ENCODE data around the gene GTPBP4. TPM values are rescaled to one million over a fixed set of nuclear protein-coding genes. Genes with fewer than 3 reads are reported as not detected.

Gene GTPBP4
- total RNA-seq, 1 experiment from 2014 or later = 163 TPM

GRCh38 chr10:971150-971542, 17.1 kb upstream of the GTPBP4 start:
- Histone ChIP-seq H3K9me3 (ENCODE audit: low read depth, low read length, poor library complexity, severe bottlenecking) (no peaks in the 10 kb centered on the region), H3K36me3 (ENCODE audit: insufficient read depth, low read length, poor library complexity, severe bottlenecking) (no peaks in the 10 kb centered on the region), H3K4me3 (ENCODE audit: low read depth, low read length, poor library complexity, severe bottlenecking) (no peak overlapping the region), H3K4me1 (ENCODE audit: insufficient read depth, low read length, poor library complexity, severe bottlenecking) (peaks cover 16% of the 10 kb centered on the region), H3K27me3 (replicated peaks; ENCODE audit: insufficient read depth, low read depth, low read length, poor library complexity) (no peaks in the 10 kb centered on the region), H3K27ac (ENCODE audit: low read depth, low read length, poor library complexity, severe bottlenecking) (no peak overlapping the region)
- ChIA-PET POLR2A (ENCODE audit: low non-redundant PET) (no interaction called here), CTCF (no interaction called here)
- no peak for DNase-seq (ENCODE audit: low spot score)
- no peak for TF ChIP-seq EZH2 (IDR thresholded peaks at IDR 0.05; ENCODE audit: borderline replicate concordance, low read depth, low read length, poor library complexity, severe bottlenecking)
- no peak for TF ChIP-seq CTCF (conservative IDR thresholded peaks at IDR 0.05; ENCODE audit: low read depth, low read length)
- BruUV-seq (replicated peaks) = no TSS peak
- intact Hi-C loops (cut with micrococcal nuclease; ENCODE audit: unreplicated experiment) = no loop called here

GRCh38 chr10:971613-972012, 16.6 kb upstream of the GTPBP4 start:
- Histone ChIP-seq H3K4me1 (ENCODE audit: insufficient read depth, low read length, poor library complexity, severe bottlenecking) (peaks cover 16% of the 10 kb centered on the region), H3K4me3 (ENCODE audit: low read depth, low read length, poor library complexity, severe bottlenecking) (no peak overlapping the region), H3K36me3 (ENCODE audit: insufficient read depth, low read length, poor library complexity, severe bottlenecking) (no peaks in the 10 kb centered on the region), H3K27me3 (replicated peaks; ENCODE audit: insufficient read depth, low read depth, low read length, poor library complexity) (no peaks in the 10 kb centered on the region), H3K27ac (ENCODE audit: low read depth, low read length, poor library complexity, severe bottlenecking) (no peak overlapping the region), H3K9me3 (ENCODE audit: low read depth, low read length, poor library complexity, severe bottlenecking) (no peaks in the 10 kb centered on the region)
- intact Hi-C loops (cut with micrococcal nuclease; ENCODE audit: unreplicated experiment) = no loop called here
- ChIA-PET CTCF (no interaction called here), POLR2A (ENCODE audit: low non-redundant PET) (no interaction called here)
- TF ChIP-seq CTCF (conservative IDR thresholded peaks at IDR 0.05; ENCODE audit: low read depth, low read length) (no peak), EZH2 (IDR thresholded peaks at IDR 0.05; ENCODE audit: borderline replicate concordance, low read depth, low read length, poor library complexity, severe bottlenecking) (no peak)
- BruUV-seq (replicated peaks) = no TSS peak
- no peak for DNase-seq (ENCODE audit: low spot score)

GRCh38 chr10:972763-973162, 15.5 kb upstream of the GTPBP4 start:
- DNase-seq (ENCODE audit: low spot score) = no peak
- peaks cover 16% of the 10 kb centered on the region for H3K4me1 ChIP-seq (ENCODE audit: insufficient read depth, low read length, poor library complexity, severe bottlenecking)
- H3K27me3 ChIP-seq (replicated peaks; ENCODE audit: insufficient read depth, low read depth, low read length, poor library complexity) = no peaks in the 10 kb centered on the region
- no peak overlapping the region for H3K4me3 ChIP-seq (ENCODE audit: low read depth, low read length, poor library complexity, severe bottlenecking)
- TF ChIP-seq CTCF (conservative IDR thresholded peaks at IDR 0.05; ENCODE audit: low read depth, low read length) (no peak), EZH2 (IDR thresholded peaks at IDR 0.05; ENCODE audit: borderline replicate concordance, low read depth, low read length, poor library complexity, severe bottlenecking) (no peak)
- intact Hi-C loops (cut with micrococcal nuclease; ENCODE audit: unreplicated experiment) = no loop called here
- ChIA-PET CTCF (no interaction called here), POLR2A (ENCODE audit: low non-redundant PET) (no interaction called here)
- H3K36me3 ChIP-seq (ENCODE audit: insufficient read depth, low read length, poor library complexity, severe bottlenecking) = no peaks in the 10 kb centered on the region
- peaks cover under 1% of the 10 kb centered on the region for H3K9me3 ChIP-seq (ENCODE audit: low read depth, low read length, poor library complexity, severe bottlenecking)
- no peak overlapping the region for H3K27ac ChIP-seq (ENCODE audit: low read depth, low read length, poor library complexity, severe bottlenecking)
- no TSS peak for BruUV-seq (replicated peaks)
